Frontal cortex (tissue), 4 donors: ENCODE data around the gene COL6A3. TPM values are rescaled to one million over a fixed set of nuclear protein-coding genes. Genes with fewer than 3 reads are reported as not detected.
"Not testable (repeated sequence)": the region's sequence is repeated elsewhere in the genome, so short reads cannot be mapped to it uniquely, and the experiment has no call there.

Experiments
- DNase-seq, 2 donors: peaks; one replicate each; pipeline ENCODE4 v3.0.0; 2012; ENCODE audit warnings: low spot score in 2 of 2
- FAIRE-seq: peaks from 2 replicates; lab custom pipeline; 2012; peaks lifted over from hg19 to GRCh38; lab: Jason Lieb, UNC
- total RNA-seq: library from RNA; depleted of rRNA; stranded (reverse); fragments of >200 nt; gene quantifications from one replicate; pipeline ENCODE4 v1.2.3, GENCODE V29; 2014
- donor health status: control.
- donor health status: control.
- donor health status: control.

Gene COL6A3
- total RNA-seq, 1 donor from 2014 or later, result 12.2 TPM

GRCh38 chr2:237354892-237355291 is 59.1 kb downstream of the COL6A3 start:
- FAIRE-seq, result no peak
- DNase-seq, result no peak

- DNase-seq, FAIRE-seq: not testable (repeated sequence)
Measured at GRCh38 chr2:237354172-237354571, 59.8 kb downstream of the COL6A3 start.

DNA sequence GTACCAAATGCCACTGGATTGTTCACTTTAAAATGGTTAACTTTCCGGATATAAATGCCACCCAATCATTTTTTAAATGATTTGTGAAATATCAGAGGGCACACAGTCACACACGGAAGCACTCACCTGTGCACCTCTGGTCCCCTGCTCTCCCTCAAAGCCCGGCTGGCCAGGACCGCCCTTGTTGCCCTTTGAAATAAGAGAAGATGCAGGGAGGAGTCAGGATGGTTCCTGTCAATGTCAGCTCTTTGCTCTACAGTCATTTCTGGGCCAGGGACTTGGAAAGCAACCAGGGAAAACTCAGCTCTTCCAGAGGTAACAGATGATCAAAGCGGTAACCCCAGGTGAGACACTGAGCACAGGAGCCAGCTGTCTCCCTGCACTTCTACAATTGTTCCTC is 60.7 kb downstream of the COL6A3 start:
- no peak for FAIRE-seq
- DNase-seq, result no peak

DNA sequence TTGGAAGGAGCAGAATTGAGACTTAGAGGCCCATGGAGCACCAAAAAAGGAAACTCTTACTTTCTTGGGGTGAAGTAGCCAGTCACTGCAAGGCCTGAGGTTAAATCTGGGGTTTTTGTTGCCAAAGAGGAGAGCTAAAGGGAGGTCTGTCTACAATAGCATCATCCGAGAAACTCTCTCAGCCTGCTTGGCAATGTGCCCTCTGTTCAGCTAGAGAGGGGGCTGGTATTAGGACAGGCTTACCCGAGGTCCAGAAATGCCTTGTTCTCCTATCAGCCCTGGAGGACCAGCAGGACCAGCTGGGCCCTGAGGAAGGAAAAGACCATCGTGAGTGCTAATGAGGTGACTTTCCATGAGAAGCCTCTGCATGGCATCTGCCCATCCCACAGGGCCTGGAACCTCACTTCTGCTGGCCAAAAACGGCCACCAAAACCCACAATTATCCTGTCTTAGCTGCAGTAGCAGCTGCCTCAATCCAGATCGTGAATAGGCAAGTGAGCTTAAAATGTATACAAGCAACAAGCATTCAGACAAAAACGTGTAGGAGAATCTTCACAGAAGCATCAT is 61.6 kb downstream of the COL6A3 start:
- FAIRE-seq, result no peak
- DNase-seq, result no peak

- DNase-seq, result no peak
- no peak for FAIRE-seq
Measured at GRCh38 chr2:237351796-237352195, 62.2 kb downstream of the COL6A3 start.

- DNase-seq, result no peak
Measured at GRCh38 chr2:237351046-237351445, 62.9 kb downstream of the COL6A3 start.

DNA sequence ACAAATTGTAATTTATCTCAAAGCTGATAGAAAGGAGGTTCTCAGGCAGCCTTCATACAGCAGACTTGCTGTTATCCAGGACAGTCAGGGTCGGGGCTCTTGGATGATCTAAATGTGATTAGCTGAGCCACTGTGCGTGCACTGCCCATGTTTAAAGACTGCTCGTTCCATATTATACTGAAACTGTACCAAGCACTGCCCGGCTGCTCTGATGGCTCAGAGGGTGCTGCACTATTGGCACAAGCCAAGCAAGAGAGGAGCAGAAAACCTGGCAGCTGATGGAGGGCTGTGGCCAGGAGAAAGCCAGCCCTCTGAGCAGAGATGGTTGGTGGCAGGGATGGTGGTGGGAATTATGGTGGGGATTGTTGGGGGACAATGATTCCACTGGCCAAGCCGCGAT is 63.4 kb downstream of the COL6A3 start:
- FAIRE-seq, result no peak
- DNase-seq, result no peak

More at GRCh38 chr2:237351046-237351445, 62.9 kb downstream of the COL6A3 start:
- no peak for FAIRE-seq

GRCh38 chr2:237350070-237350469 is 63.9 kb downstream of the COL6A3 start:
- no peak for DNase-seq
- FAIRE-seq, result no peak

DNA sequence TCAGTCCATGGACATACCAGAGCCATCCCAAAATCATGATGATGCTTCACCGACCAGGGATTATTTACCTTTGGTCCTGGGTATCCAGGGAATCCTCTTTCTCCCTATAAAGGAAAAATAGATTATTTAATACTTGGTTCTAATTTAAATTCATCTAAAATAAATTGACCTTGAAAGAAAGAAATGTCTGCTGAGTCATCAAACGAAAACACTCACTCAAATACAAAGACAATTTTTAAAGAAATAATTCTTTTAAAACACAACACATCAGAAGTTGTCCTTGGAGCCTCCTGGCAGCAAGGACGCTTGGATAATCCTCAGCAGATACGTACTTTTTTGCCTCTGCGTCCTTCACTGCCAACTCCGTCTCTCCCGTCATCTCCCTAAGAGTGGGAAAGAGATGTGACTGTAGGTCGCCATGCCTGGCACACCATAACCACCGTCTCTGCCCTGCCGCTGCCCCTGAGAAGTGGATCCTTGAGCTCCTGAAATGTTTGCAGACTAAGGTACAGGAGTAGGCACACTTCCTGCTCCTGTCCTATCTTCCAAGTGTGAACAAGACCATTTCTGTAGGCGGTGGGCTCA is 65.6 kb downstream of the COL6A3 start:
- FAIRE-seq, result no peak
- no peak for DNase-seq

DNA sequence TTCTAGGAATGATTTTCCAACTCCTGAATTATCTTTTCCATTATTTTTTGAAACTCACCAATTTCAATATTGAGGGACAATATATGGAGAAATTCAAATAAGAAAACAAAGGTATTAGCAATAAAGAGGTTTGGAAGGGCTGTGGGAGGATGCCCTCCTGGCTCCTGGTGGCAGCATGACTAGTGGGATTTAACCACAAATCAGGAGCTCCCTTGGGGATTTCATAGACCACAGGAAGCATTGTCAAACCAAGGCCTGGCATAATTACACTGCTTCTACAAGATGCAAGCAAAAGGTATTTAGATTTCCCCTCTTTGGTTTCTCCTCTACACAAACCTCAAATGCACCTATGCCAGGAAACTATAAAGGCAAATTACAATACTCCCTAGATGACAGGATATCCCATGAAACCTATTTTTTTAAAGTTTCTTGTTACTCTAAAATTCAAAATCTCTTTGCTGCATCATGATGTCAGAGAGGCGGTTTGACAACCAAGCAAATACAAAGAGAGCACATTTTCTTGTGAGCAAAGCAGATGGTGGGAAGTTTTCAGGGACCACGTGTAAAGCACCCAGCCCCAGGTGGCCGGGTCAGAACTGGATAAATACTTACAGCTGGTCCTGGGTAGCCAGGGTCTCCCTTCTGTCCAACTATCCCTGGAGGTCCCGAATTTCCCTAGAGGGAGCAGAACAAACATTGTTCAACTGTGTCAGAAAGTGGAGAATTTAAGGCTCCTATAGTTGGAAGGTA is 67.9 kb downstream of the COL6A3 start:
- DNase-seq, result no peak
- no peak for FAIRE-seq

DNA sequence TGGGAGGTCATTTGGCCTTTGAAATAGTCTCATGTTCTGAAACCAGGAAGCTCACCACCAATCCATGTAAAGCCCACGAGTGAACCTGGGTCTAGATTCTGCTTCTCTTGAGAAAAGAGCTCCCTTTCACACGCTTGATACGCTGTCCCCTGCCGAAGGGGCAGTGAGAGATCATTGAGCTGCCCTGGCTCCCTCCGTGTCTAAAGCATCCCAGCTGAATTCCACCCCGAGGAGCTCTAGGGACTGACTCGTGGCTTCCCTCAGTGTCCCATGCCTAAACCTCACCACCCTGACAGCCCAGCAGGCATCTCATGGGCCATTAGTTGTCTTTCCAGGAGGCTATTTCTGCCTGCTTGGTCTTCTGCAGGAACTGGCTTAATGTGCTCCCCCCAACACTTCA is 68.6 kb downstream of the COL6A3 start:
- no peak for FAIRE-seq

DNA sequence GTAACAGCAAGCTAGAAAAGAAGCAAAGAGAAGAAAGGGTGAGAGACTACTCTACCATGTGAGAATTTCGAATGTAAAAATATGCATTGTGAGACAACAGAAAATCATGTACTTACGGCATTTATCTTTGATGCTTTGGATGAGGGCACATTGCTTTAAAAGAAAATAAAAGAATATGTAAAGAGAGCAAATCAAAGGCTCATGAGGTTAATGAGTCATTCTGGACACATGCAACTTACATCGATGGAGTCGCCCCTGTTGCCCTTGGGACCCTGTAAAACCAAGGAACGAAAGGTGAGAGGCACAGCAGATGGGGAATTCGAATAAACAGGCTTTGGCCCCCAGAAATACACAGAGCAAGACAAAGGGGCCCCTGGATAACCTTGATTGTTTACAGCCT is 69.0 kb downstream of the COL6A3 start:
- no peak for FAIRE-seq
- no peak for DNase-seq

More for the DNA sequence above, 68.6 kb downstream of the COL6A3 start:
- no peak for DNase-seq

DNA sequence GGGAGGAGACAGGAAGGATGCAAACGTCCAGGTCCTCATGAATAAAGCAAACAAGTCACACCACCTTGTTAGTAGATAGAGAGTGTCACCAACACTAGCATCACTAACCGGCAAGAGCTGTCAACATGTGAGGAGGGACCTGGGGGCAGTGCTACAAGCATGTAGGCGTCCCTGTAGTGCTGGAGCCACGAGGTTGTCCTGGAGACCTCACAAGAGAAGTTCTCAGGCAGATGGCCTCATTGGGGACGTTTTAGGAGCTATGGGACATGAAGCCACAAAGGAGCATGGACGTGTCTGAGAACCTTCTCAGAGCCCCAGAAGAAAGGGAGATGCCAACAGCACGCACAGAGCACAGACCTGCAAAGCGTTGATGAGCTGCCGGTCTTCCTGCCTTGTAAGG is 70.0 kb downstream of the COL6A3 start:
- DNase-seq (no peak), FAIRE-seq (no peak)

GRCh38 chr2:237341872-237342271 is 72.1 kb downstream of the COL6A3 start:
- FAIRE-seq (no peak), DNase-seq (no peak)

- DNase-seq (no peak), FAIRE-seq (no peak)
Measured at GRCh38 chr2:237337586-237337985, 76.4 kb downstream of the COL6A3 start.

DNA sequence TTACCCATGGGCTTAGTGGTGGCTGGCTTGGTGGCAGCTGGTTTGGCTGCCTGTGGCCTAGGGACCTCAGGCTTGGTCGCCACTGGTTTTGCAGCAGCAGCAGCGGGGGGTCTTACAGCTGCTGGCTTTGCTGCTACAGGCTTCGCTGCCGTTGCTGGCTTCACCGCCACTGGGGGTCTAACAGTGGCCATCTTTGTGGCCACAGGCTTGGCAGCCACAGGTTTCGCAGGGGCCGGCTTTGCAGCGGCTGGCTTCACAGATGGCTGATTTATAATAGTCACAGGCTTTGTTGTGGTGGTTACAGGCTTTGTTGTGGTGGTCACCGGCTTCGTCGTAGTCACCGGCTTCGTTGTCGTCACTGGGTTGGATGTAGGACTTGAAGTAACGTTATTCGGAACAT is 77.8 kb downstream of the COL6A3 start:
- DNase-seq (no peak), FAIRE-seq (no peak)

GRCh38 chr2:237333748-237334147 is 80.2 kb downstream of the COL6A3 start:
- FAIRE-seq (no peak), DNase-seq (no peak)

GRCh38 chr2:237330541-237330940 is 83.4 kb downstream of the COL6A3 start:
- DNase-seq (no peak), FAIRE-seq (no peak)

GRCh38 chr2:237327175-237327950 is 86.6 kb downstream of the COL6A3 start:
- FAIRE-seq, result no peak

DNA sequence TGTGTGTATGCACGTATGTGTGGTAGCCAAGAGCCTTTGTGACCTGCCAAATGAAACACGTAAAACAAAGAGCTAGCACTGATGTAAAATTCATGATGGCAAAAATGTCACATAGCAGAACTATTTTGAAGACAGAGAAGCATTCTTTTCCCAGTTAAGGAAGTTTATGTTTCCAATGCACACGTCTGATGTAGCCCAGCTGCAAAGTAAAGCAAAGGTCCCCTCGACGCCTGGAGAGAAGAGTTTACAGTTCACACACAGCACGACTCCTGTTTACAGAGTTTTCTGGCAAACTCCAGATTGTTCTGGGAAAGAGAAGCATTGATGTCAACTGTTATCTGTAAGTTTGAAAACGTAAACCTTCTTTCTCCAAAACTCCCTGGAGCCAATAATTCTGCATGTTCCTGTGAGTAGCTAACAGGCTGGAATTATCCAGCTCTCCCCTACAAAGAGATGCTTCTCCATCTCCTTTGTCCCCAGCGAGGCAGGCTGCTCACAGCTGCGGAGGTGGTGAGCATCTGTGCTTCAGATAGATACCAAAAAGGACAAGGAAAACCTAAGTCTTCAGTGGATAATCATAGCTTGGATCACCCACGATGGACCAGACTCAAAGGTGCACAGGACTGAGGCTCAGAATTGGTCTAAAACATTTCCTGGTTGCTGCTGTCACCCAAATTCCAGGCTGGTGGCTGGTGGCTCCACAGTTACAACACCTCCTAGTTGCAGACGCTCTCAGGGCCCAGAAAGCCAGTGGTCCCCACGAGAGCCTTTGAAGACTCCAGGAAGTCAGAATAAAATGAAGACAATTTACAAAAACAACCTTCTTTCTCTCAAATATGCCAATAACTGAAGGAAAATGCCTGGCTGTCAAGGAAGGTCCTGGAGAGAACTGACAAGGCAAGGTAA is 87.4 kb downstream of the COL6A3 start:
- DNase-seq (no peak), FAIRE-seq (no peak)

More at GRCh38 chr2:237327175-237327950, 86.6 kb downstream of the COL6A3 start:
- DNase-seq, result no peak
